Stimulated activated CD8-positive, alpha-beta memory T cell treated with anti-CD3 and anti-CD28 coated beads, Interleukin-4, amount 100 ng/mL, for 48 hours (primary cell): ENCODE data around the gene TRA2A.
"Not testable (repeated sequence)": the region's sequence is repeated elsewhere in the genome, so short reads cannot be mapped to it uniquely, and the experiment has no call there.

ENCODE experiments used
- DNase-seq: peaks from one replicate; pipeline ENCODE4 v3.0.0-alpha.2; 2020

Gene TRA2A

DNA sequence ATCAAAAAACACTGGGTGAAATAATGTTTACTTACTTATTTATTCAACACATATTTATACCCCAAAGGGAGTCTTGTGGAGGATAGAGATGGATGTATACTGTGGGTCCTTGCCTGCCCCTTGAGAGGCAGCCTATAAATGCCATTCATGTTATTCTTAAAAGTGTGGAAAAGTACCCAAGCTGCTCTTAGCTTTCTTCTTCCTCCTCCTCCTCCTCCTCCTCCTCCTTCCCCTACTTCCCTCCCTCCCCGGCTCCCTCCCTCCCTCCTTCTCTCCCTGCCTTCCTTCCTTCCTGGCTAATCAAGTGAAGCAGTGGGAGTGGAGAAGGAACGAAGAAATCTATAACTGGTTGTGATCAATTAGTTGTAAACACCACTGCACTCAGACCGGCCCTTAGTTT lies 40.3 kb downstream of the TRA2A start:
- no peak for DNase-seq

GRCh38 chr7:23490357-23491135 lies 41.2 kb downstream of the TRA2A start:
- DNase-seq, result peak; percentile 57

DNA sequence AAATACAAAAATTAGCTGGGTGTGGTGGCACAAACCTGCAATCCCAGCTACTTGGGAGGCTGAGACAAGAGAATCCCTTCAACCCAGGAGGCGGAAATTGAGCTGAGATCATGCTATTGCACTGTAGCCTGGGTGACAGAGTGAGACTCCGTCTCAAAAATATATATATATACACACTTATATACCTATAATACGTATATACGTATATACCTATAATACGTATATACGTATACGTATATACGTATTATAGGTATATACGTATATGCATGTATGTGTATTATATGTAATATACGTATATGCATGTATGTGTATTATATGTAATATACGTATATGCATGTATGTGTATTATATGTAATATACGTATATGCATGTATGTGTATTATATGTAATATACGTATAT lies 43.1 kb downstream of the TRA2A start:
- not testable (repeated sequence) for DNase-seq

DNA sequence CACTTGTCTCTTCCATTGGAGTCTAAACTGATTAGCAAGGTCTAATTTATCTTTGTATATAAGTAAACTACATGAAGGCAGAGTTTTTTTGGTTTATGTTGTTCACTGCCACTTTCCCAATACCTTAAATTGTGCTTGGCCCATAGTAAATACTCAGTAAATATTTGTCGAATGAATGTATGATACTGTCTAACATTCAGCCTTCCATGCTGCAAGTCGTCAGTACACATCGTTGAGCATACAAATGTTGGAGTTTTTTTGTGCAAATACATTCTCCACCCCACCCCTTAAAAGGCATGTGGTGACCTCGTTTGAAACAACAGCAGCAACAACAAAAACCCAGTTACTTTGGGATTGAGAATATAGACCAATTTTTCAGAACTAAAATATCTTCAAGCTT lies 44.1 kb downstream of the TRA2A start:
- no peak for DNase-seq

GRCh38 chr7:23486002-23486773 lies 45.6 kb downstream of the TRA2A start:
- no peak for DNase-seq

DNA sequence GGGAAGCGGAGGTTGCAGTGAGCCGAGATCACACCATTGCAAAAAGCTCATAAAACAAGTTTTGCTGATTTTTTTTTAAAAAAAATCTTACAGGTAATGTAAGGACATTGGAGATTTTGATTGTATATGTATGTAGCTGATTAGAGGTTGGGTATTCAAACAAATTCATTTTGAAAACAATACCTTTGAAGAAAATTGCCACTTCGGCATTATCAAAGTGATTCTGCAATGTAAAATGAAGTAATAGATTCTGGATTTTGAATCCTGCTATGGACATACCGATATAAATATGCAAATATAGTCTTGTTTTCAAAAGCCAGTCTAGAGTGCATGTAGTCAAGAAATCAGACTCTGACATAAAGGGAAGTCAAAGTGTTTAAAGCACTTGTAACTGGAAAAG lies 49.1 kb downstream of the TRA2A start:
- DNase-seq, result no peak

DNA sequence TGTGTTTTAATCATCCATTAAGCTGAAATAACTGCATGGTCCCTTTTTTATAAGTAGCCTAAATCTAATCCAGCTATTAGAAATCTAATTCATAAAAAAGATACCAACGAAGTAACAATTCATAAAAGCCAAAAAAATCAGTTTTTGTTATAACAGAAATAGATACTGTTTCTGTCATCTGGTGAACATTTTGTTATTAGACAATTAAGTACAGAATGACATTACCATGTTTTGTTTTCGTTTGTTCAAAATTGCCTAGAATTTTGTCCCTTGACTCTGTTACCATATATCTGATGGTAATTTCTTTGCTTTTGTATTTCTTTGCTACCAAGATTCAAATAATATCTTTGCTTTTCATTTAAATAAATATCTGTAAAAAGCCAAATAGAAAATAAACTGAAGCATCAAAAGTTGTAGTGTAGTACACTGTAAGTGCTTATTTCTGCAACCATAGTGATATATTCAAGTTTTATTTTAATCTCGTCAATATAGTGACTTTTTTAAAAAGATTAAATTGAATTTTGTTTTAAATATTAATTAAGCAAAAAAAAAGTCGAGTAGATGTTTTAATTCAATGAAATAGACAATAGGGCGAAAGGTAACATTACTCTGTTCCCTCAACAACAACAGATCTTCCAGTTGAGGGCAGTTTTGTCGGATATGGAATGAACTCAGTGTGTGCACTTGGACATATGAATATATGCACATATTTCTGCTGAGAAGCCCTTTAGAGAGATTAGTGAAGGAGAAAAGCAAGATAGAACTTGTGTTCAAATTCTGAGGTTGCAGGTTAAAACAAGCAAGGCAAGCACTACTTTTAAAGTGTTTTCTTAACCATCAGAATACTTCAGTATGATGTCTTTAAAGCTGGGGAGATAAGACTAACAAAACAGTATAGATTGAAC lies 53.6 kb downstream of the TRA2A start:
- no peak for DNase-seq

- no peak for DNase-seq
Observed at GRCh38 chr7:23477157-23477499, 54.7 kb downstream of the TRA2A start.

DNA sequence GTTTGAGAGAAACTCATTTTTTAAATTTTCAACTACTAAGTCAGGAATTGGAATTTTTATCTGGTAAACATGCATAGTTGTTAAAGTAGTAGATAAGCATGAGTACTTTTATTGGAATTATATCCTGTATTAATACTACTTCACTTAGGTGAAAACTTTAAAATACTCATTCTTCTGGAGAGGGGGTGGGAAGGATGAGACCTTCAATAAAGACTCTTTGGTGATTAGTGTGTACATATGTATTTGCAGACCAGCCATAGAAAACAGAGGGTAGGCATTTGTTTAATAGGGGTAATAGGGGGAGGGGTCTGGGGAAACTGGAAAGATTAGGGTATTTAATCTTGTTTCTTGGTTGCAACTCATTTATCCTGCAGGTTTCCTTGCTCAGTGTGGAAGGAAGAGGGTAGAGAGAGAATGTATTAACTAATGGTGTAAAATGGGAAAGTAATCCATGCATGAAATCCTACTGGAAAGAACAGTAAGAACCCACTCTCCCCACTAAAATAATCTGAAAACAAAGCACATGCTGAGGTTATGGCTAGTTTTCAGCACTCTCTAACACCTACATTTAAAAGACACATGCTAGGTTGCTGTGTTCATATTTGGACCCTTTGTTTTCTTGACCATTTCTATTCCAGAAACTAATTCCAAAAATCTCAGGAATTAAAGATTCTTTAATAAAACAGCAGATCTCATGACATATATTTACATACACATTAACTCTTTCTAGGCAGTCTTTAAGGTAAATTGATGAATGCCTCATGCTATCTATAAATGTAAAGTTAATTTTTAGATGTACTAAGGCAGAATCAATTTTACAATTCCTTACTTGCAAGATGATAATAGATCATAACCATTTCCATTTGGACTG lies 55.3 kb downstream of the TRA2A start:
- DNase-seq, result no peak

- DNase-seq, result no peak
Observed at GRCh38 chr7:23475576-23475839, 56.3 kb downstream of the TRA2A start.

DNA sequence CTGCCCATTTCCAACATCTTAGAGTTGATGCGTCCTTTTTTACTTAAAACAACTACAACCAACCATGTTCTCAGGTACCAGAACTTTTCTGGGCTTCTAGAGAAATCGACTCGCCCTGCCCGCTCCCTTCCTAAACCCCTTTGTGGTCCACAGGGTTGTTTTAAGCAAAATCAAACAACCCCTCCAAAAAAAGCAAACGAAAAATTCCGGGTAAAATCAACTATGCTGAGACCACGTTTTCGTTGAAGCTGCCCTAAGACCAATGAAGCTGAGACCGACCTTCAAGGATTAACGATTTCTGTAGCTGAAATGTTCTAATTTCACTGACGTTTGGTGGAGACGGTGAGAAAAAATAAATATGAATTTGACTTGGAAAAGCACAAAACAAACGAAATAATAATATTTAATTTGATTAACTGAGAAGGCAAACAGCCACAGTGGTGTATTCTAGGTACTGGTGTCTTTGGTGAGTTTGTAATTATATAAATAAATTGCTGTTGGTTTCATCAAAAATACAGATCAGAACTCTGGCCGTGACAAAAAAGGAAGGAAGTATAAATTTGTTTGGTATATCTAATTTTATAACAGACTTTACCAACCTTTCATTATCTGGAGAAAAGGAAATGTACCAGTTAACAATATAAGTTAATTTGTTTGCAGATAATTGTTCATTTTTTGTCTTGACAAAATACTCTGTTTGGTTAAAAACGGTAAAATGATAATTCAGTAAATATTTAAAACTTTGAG lies 56.8 kb downstream of the TRA2A start:
- no peak for DNase-seq

DNA sequence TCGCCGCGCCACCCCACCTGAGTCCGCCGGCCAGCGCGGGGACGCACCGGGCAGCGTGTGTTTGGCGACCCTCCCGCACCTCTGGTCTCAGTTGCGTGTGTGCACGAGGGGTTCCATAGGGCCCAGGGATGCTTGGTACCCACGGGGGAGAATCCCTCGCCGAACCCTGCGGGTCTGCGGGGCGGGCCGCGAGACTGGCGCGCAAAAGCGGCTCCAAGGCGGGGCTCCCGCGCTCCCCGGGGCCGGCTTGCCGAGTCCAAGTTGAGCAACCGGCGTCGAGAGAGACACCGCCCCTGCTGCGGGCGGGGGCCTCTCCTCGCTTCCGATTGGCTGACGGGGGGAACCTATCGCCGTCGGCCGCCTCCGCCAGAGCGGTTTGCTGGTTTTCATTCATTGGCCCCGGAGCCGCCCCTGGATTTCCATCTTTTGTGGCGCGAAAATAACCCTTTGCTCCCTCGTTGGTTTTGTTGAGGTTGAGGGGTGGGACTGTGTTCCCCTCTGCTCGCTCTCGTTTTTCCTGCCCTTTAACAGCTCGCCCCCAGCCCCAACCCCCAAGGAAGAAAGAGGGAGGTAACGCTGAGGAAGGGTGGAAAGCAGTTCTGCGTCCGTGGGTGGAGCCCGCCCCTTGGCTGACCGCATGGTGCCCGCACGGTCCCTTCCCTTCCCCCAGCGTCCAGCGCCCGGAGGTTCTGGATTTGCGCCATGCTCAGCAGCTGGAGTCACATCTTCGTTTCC lies 57.5 kb downstream of the TRA2A start:
- peak; percentile 88 for DNase-seq

- no peak for DNase-seq
Observed at GRCh38 chr7:23473844-23474093, 58.0 kb downstream of the TRA2A start.

GRCh38 chr7:23472956-23473843 lies 58.6 kb downstream of the TRA2A start:
- DNase-seq, result no peak

- no peak for DNase-seq
Observed at GRCh38 chr7:23472556-23472955, 59.2 kb downstream of the TRA2A start.

DNA sequence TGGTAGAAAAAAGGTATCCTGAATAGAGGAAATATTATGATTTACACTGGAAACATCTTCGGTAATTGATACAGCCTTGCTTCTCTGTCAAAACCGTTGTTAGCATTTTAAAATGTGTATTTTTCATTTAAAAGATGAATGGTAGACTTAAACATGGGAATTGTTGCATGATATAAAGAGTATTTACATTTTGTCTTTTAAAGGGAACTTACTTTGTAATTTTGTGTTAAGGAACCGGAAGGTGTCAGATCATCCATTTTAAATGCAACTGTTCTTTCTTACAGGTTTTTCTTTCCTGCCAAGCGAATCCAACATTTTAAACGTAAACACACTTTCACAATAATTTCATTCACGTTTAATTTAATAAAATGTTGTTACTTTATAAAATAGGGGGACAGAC lies 59.7 kb downstream of the TRA2A start:
- no peak for DNase-seq

DNA sequence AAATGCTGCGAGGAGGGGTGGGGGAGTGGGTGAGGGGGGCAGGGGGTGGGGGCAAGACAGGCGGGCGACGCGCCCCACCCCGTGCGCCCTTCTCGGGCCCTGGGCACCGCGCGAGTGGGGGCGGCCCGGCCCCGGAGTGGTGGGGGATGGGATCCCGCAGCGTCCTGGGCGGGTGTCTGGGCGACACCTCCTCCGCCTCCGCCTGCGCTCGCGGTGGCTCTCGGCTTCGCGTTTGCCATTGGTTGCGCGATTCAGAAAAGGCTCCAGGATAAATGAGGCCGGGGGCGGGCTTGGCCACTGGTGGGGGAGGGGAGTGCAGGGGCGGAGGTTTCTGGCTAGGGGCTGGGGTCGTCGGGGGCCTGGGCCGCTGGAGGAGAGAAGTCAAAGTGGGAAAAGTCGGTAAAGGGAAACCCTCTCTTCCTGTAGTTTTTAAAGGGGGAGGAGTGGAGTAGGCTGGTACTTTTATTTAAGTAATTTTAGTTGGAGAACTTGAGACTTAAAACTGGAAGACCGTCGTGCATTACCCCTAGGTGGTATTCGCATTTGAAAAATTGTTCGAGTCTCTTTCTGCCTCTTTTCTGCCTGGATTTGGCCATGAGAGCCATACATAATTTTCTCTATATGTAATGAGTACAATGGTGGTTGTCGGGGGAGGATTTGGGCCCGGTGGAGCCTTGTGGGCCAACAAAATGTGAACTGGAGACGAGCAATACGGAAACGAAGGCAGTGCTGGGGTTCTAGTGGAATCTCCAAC lies 60.5 kb downstream of the TRA2A start:
- peak; percentile 49 for DNase-seq

DNA sequence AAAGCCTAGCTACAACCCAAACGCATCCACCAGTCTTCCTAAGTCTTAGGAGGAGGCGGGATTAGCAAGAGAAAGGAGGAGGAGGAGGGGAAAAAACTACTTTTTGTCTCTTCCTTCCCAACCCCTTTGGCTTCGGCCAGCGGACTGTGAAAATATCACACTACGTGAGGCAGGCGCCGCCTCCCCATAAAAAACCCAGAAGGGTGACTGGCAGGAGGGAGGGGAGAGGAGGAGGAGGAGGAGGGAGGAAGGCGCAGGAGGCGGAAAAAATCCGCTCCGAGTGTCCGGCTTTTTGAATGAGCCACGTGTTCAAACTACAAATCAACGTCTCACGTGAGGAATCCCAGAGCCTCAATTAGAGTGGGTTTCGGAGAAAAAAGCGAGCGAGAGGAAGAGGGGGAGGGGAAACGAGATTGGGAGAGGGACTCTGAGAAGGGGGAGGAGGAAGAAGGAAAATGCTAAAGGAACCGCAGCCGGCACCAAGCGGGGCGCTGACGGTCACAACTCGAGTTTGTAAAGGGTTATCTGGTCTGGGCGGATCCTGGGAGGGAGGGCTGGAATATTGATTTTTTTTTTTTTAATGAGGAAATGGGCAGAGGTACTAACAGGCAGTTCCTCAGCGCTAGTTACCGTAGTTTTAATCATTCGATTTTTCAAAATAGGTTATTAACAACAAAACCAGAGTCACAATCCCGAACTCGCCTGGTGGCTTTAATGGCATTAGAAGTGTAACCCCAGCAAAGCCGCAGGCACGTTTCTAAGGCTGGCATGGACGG lies 61.3 kb downstream of the TRA2A start, which contains the start of gene IGF2BP3:
Gene IGF2BP3 (minus strand): TSS at position 162 of the 776 bp plus-strand sequence. CDS start 381 bp downstream, outside the sequence.
- DNase-seq, result peak; percentile 64

- DNase-seq, result peak; percentile 37
Observed at GRCh38 chr7:23469961-23470250, 61.9 kb downstream of the TRA2A start.
